ENCODE data around the gene IFT43.

- TF ChIP-seq CTCF (IDR thresholded peaks at IDR 0.05) = no peak
- no peak for TF ChIP-seq POLR2AphosphoS5 (IDR thresholded peaks at IDR 0.05; ENCODE audit: low read depth, low read length)
These were observed 132.4 kb downstream of the IFT43 start for GRCh38 chr14:76117789-76118484.

All from Panc1 (cell line).